ACC112 (cell line): ENCODE data around the gene ZNF287.
"Not testable (repeated sequence)": the region's sequence is repeated elsewhere in the genome, so short reads cannot be mapped to it uniquely, and the experiment has no call there.

Source experiments
- H2AFZ ChIP-seq: fragments of 200-600 bp; sonication (generic); one replicate; pipeline ENCODE4 v1.6.0; 2017; ENCODE audit warnings: antibody characterized with exemption, low read length; ENCODE audit not compliant: unreplicated experiment
- H3K27ac ChIP-seq: fragments of 200-600 bp; sonication (generic); 2 replicates; pipeline ENCODE4 v1.5.1; 2014; ENCODE audit warnings: low read depth, mild to moderate bottlenecking, antibody characterized with exemption, low read length, moderate library complexity
- H3K27me3 ChIP-seq: fragments of 200-600 bp; sonication (generic); 2 replicates; pipeline ENCODE4 v1.6.1; 2014; ENCODE audit warnings: mild to moderate bottlenecking, antibody characterized with exemption, low read length, moderate library complexity, mixed read lengths; ENCODE audit not compliant: insufficient read depth
- H3K36me3 ChIP-seq: fragments of 200-600 bp; sonication (generic); 2 replicates; pipeline ENCODE4 v1.6.1; 2016; ENCODE audit warnings: mild to moderate bottlenecking, antibody characterized with exemption, low read length, moderate library complexity, mixed read lengths; ENCODE audit not compliant: insufficient read depth
- H3K4me1 ChIP-seq: fragments of 200-600 bp; sonication (generic); one replicate; pipeline ENCODE4 v1.6.1; 2016; ENCODE audit warnings: low read length, mixed read lengths; ENCODE audit not compliant: insufficient read depth, unreplicated experiment, control insufficient read depth
- H3K4me3 ChIP-seq: fragments of 200-600 bp; sonication (generic); 2 replicates; pipeline ENCODE4 v1.5.1; 2014; ENCODE audit warnings: mild to moderate bottlenecking, low read depth, low read length
- H3K79me2 ChIP-seq: fragments of 200-600 bp; sonication (generic); one replicate; pipeline ENCODE4 v1.6.0; 2016; ENCODE audit warnings: low read length; ENCODE audit not compliant: control insufficient read depth, unreplicated experiment, insufficient read depth

ZNF287 gene

DNA sequence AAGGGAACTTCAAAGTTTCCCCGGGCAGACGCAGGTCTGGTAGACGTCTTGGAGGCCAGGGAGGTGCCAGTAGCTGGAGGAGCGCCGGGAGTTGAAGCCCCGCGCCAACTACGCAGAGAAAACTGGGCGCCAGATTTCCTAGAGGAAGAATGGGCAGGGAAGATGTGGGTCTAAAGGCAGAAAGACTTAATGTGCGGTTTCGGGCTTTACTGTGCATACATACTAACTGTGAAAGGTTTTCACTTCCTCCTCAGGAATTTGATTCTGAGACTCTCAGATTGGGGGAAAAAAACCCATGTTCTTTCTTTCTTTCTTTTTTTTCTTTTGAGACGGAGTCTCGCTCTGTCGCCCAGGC is 331 bp upstream of the ZNF287 start:
- Histone ChIP-seq H2AFZ (no peak overlapping the region), H3K4me1 (no peaks in the 10 kb centered on the region), H3K4me3 (peak overlapping the region; percentile 81), H3K79me2 (peaks cover 3% of the 10 kb centered on the region), H3K36me3 (peaks cover 16% of the 10 kb centered on the region), H3K27ac (no peak overlapping the region), H3K27me3 (0 out of 2 replicates have a peak, but pooled peaks cover 3% of the 10 kb centered on the region)

DNA sequence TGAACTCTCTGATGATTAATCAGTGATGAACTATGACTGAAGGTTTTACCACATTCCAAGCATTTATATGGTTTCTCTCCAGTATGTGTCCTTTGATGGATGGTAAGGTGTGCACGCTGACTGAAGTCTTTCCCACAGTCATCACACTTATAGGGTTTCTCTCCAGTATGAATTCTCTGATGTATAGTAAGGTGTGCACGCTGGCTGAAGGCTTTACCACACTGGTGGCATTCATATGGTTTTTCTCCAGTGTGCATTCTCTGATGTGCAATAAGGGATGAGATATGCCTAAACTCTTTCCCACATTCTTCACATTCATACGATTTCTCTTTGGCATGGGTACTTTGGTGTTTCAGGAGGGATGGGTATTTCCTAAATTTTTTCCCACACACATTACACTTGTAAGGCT is 16.4 kb downstream of the ZNF287 start:
- H3K79me2 ChIP-seq: no peaks in the 10 kb centered on the region
- no peak overlapping the region for H2AFZ ChIP-seq
- H3K4me1 ChIP-seq: no peaks in the 10 kb centered on the region
- H3K4me3 ChIP-seq: no peak overlapping the region
- no peaks in the 10 kb centered on the region for H3K27me3 ChIP-seq
- H3K27ac ChIP-seq: no peak overlapping the region
- peaks cover 67% of the 10 kb centered on the region for H3K36me3 ChIP-seq

DNA sequence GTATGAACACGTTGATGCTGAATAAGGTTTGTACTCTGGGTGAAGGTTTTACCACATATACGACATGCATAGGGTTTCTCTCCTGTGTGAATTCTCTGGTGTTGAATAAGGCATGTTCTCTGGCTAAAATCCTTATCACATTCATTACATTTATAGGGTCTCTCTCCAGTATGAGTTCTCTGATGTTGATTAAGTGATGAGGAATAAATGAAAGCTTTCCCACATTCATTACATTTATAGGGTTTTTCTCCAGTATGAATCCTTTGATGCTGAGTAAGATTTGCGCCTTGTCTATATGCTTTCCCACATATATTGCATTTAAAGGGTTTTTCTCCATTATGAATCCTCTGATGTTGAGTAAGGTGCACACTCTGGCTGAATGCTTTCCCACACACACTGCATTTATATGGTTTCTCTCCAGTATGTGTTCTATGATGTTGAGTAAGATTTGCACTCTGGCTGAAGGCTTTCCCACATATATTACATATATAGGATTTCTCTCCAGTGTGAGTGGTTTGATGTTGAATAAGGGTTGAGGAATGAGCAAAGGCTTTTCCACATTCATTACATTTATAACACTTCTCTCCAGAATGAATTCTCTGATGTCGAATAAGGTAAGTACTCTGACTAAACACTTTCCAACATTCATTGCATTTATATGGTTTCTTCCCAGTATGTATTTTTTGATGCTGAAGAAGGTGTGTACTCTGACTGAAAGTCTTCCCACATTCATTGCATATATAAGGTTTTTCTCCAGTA is 16.9 kb downstream of the ZNF287 start:
- no peaks in the 10 kb centered on the region for H3K4me1 ChIP-seq
- H3K4me3 ChIP-seq: no peak overlapping the region

DNA sequence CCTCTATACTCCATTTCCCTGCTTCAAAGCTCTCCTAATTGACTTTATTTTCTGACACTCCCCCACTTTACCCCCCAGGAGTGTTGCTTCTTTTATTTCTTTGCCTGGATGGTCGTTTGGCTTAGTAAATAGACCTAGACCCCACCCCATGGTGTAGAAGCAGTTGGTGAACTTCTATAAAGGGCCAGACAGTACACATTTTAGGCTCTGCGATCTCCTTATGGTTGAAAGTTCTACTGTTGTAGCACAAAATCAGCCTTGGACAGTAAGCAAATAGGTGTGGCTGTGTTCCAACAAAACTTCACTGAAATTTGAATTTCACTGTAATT is 31.9 kb downstream of the ZNF287 start:
- no peaks in the 10 kb centered on the region for H3K27me3 ChIP-seq
- H3K27ac ChIP-seq: no peak overlapping the region
- no peak overlapping the region for H3K4me3 ChIP-seq
- no peak overlapping the region for H2AFZ ChIP-seq
- H3K36me3 ChIP-seq: no peaks in the 10 kb centered on the region
- peaks cover 4% of the 10 kb centered on the region for H3K4me1 ChIP-seq
- no peaks in the 10 kb centered on the region for H3K79me2 ChIP-seq

More for the DNA sequence above, 16.9 kb downstream of the ZNF287 start:
- Histone ChIP-seq H3K79me2 (no peaks in the 10 kb centered on the region), H3K27me3 (no peaks in the 10 kb centered on the region), H2AFZ (no peak overlapping the region), H3K36me3 (peaks cover 61% of the 10 kb centered on the region), H3K27ac (no peak overlapping the region)

DNA sequence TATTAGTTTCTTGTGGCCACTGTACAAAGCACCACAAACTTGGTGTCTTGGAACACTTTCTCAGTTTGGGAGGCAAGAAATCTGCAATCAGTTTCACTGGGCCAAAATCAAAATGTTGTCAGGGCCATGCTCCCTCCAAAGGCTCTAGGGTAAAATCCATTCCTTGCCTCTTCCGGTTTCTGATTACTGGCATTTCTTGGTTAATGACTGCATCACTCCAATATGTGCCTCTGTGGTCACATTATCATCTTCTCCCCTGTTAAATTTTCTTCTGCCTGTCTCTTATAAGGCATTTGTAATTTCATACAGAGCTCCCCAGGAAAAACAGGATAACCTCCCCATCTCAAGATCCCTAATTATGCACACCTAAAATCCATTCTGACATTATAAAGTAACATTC is 34.8 kb downstream of the ZNF287 start:
- Histone ChIP-seq H3K27me3 (peaks cover 11% of the 10 kb centered on the region; the same call in 1 of the 2 replicates), H3K79me2 (no peaks in the 10 kb centered on the region), H2AFZ (no peak overlapping the region), H3K36me3 (no peaks in the 10 kb centered on the region), H3K4me1 (peaks cover 4% of the 10 kb centered on the region), H3K4me3 (no peak overlapping the region), H3K27ac (no peak overlapping the region)

DNA sequence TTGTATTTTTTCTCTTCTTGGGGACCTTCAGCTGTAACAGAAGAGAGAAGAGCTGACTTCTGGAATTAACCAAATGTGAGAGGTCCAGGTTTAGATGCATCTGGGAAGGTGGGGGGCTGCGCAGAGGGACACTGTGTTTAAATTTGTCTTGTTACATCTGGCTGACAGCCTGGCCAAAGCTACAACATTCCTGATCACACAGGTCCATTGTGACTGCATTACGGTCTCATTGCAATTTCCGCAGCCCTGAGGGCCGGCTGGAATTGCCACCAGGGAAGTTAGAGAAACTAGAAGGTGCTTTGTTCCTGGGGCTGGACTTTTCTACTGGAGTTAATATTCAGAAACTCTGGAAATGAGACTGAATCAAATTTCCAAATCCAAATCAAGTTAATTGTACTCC is 39.1 kb downstream of the ZNF287 start:
- no peak overlapping the region for H3K4me3 ChIP-seq
- H3K4me1 ChIP-seq: peaks cover 2% of the 10 kb centered on the region
- H3K27ac ChIP-seq: no peak overlapping the region
- peaks cover 37% of the 10 kb centered on the region for H3K27me3 ChIP-seq
- no peak overlapping the region for H2AFZ ChIP-seq
- no peaks in the 10 kb centered on the region for H3K36me3 ChIP-seq
- H3K79me2 ChIP-seq: no peaks in the 10 kb centered on the region

DNA sequence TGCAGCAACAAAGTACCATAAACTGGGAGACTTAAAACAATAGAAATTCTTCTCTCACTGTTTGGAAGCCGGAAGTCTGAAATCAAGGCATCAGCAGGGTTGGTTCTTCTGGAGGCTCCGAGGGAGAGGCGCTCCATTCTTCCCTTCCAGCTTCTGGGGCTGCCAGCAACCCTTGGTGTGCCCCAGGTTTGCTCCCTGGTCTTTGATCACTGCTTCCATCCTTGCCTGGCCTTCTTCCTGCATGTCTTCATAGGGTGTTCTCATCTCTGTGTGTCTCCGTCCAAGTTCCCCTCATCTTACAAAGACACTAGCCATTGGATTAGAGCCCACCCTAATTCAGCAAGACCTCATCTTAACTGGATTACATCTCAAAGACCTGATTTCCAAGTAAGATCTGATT is 41.7 kb downstream of the ZNF287 start:
- H3K79me2 ChIP-seq: no peaks in the 10 kb centered on the region

DNA sequence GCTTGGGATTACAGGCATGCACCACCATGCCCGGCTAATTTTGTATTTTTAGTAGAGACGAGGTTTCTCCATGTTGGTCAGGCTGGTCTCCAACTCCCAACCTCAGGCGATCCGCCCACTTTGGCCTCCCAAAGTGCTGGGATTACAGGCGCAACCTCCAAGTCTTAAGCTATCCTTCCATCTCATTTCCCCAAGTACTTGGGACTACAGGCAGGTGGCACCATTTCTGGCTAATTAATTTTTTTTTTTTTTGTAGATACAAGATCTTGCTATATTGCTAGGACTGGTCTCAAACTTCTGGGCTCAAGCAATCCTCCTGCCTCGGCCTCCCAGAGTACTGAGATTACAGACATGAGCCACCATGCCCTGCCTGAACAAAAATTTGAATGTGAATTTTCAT is 43.4 kb downstream of the ZNF287 start:
- peaks cover 37% of the 10 kb centered on the region for H3K27me3 ChIP-seq
- not testable (repeated sequence) for H3K36me3 ChIP-seq, H3K4me1 ChIP-seq, H2AFZ ChIP-seq, H3K4me3 ChIP-seq, H3K79me2 ChIP-seq, H3K27ac ChIP-seq

More for the DNA sequence above, 41.7 kb downstream of the ZNF287 start:
- H3K4me1 ChIP-seq: peaks cover 8% of the 10 kb centered on the region
- H3K27me3 ChIP-seq: peaks cover 37% of the 10 kb centered on the region
- no peak overlapping the region for H3K4me3 ChIP-seq
- no peak overlapping the region for H3K27ac ChIP-seq
- H3K36me3 ChIP-seq: no peaks in the 10 kb centered on the region
- H2AFZ ChIP-seq: no peak overlapping the region

DNA sequence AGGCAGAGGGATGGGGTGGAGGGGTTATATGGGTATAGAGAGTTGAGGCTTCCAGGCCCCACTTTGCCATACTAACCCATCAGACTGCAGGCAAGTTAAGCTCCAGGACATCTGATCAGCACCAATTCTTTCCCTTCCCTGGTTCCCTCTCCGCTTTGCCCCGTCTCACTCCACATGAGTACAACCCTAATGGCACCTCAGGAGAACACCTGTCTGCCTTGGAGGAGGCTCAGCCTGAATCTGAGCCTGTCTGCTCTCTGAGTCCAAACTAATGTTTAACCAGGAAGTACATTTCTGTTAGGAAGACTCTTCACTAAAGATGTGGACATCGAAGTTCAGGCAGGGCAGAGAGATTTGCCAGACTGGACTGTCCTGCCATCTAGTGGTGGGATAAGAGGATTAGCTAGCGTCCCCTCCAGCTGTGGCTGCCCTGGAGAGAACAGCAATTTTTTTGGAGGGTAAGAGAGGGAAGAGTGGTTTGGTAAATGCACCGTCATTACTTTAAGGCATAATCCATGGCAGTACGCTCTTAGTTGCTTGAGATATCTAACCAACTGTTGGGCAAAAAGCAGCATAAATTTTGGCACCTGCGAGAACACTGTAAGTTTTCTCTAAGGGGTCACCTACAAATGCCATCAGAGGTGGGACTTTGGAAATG is 47.8 kb downstream of the ZNF287 start:
- H3K79me2 ChIP-seq: no peaks in the 10 kb centered on the region
- peaks cover 16% of the 10 kb centered on the region for H3K4me1 ChIP-seq
- H2AFZ ChIP-seq: peak overlapping the region; percentile 85
- no peak overlapping the region for H3K4me3 ChIP-seq
- no peak overlapping the region for H3K27ac ChIP-seq
- no peaks in the 10 kb centered on the region for H3K36me3 ChIP-seq
- no peaks in the 10 kb centered on the region for H3K27me3 ChIP-seq

DNA sequence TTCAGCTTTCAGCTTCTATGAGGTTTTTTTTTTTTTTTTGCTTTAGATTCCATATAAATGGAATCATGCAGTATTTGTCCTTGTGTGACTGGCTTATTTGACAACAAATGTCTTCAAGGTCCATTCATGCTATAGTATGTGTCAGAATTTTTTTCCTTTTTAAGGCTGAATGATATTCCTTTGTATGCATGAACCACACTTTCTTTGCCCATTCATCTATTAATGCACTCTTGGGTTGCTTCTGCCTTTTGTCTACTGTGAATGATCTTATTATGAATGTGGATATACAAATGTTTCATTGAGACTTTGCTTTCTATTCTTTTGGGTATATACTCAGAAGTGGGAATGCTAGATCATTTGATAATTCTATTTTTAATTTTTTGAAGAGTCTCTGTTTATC is 50.0 kb downstream of the ZNF287 start:
- no peak overlapping the region for H3K27ac ChIP-seq
- H3K79me2 ChIP-seq: no peaks in the 10 kb centered on the region
- H3K27me3 ChIP-seq: no peaks in the 10 kb centered on the region
- no peaks in the 10 kb centered on the region for H3K36me3 ChIP-seq
- no peak overlapping the region for H2AFZ ChIP-seq
- H3K4me3 ChIP-seq: no peak overlapping the region
- H3K4me1 ChIP-seq: peaks cover 11% of the 10 kb centered on the region

DNA sequence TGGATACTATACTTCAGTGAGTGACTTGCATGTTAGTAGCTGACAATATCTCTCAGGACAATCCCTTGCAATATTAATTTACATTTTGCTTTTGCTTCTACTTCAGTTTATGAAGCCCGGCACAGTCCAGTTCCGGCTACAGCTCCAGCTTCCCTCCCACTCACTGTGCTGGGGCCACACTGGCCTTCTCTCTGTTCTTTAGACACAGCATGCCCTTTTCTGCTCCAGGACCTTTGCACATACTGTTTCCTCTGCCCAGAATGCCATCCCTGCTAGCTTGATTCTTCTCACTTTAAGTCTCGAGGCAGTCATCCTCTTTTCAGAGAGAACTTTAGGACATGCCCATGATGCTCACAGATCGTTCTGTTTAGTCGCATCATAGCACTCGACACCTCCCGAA is 51.5 kb downstream of the ZNF287 start:
- H3K27ac ChIP-seq: no peak overlapping the region
- H3K36me3 ChIP-seq: no peaks in the 10 kb centered on the region
- H2AFZ ChIP-seq: no peak overlapping the region
- H3K4me1 ChIP-seq: peaks cover 10% of the 10 kb centered on the region
- H3K27me3 ChIP-seq: no peaks in the 10 kb centered on the region
- no peaks in the 10 kb centered on the region for H3K79me2 ChIP-seq
- no peak overlapping the region for H3K4me3 ChIP-seq
